Measurements from ENCODE around the gene ERBB4.

GRCh38 chr2:211477537-211478275 lies 1060.9 kb downstream of the ERBB4 start:
- TF ChIP-seq, protein P1, sequence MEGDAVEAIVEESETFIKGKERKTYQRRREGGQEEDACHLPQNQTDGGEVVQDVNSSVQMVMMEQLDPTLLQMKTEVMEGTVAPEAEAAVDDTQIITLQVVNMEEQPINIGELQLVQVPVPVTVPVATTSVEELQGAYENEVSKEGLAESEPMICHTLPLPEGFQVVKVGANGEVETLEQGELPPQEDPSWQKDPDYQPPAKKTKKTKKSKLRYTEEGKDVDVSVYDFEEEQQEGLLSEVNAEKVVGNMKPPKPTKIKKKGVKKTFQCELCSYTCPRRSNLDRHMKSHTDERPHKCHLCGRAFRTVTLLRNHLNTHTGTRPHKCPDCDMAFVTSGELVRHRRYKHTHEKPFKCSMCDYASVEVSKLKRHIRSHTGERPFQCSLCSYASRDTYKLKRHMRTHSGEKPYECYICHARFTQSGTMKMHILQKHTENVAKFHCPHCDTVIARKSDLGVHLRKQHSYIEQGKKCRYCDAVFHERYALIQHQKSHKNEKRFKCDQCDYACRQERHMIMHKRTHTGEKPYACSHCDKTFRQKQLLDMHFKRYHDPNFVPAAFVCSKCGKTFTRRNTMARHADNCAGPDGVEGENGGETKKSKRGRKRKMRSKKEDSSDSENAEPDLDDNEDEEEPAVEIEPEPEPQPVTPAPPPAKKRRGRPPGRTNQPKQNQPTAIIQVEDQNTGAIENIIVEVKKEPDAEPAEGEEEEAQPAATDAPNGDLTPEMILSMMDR (IDR thresholded peaks at IDR 0.05; ENCODE audit: insufficient read depth, low read depth, low read length) = no peak
- no peak for TF ChIP-seq EZH2 (IDR thresholded peaks at IDR 0.05; ENCODE audit: insufficient read depth, low read length)

Data from astrocyte (in vitro differentiated cells and primary cell).